GM12873 (cell line): ENCODE results near the gene FLT1.

Source experiments
- TF ChIP-seq, protein P1 (sequence below): IDR thresholded peaks from 2 replicates; pipeline ENCODE4 v1.5.1; 2012; ENCODE audit warnings: low read depth, mild to moderate bottlenecking, moderate library complexity, low read length, control low read depth; ENCODE audit not compliant: insufficient read depth; ENCODE audit errors: missing control alignments

FLT1 gene

GRCh38 chr13:28251466-28251865 lies 243.5 kb downstream of the FLT1 start:
- TF ChIP-seq, protein P1, sequence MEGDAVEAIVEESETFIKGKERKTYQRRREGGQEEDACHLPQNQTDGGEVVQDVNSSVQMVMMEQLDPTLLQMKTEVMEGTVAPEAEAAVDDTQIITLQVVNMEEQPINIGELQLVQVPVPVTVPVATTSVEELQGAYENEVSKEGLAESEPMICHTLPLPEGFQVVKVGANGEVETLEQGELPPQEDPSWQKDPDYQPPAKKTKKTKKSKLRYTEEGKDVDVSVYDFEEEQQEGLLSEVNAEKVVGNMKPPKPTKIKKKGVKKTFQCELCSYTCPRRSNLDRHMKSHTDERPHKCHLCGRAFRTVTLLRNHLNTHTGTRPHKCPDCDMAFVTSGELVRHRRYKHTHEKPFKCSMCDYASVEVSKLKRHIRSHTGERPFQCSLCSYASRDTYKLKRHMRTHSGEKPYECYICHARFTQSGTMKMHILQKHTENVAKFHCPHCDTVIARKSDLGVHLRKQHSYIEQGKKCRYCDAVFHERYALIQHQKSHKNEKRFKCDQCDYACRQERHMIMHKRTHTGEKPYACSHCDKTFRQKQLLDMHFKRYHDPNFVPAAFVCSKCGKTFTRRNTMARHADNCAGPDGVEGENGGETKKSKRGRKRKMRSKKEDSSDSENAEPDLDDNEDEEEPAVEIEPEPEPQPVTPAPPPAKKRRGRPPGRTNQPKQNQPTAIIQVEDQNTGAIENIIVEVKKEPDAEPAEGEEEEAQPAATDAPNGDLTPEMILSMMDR: no peak

DNA sequence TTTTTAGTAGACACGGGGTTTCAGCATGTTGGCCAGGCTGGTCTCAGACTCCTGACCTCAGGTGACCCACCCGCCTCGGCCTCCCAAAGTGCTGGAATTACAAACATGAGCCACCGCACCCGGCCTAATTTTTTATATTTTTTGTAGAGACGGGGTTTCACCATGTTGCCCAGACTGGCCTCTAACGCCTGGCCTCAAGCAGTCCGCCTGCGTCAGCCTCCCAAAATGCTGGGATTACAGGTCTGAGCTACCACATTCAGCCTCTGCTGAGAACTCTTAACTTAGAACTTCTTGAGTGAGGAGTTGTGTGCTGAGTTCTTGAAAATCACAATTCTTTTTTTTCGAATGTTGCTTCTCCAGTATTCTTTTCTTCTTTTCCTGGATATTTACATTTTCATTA lies 244.4 kb downstream of the FLT1 start:
- TF ChIP-seq, protein P1: no peak
